ENCODE results near the gene FRMPD1.

The FRMPD1 gene

GRCh38 chr9:37632479-37632878 lies 18.3 kb upstream of the FRMPD1 start:
- Histone ChIP-seq H3K9ac (ENCODE audit: low read length) (no peak overlapping the region), H3K36me3 (ENCODE audit: control insufficient read depth, insufficient read depth, low read length) (no peaks in the 10 kb centered on the region), H3K27ac (ENCODE audit: low read depth, low read length) (no peak overlapping the region), H3K27me3 (ENCODE audit: control insufficient read depth, insufficient read depth, low read length) (no peaks in the 10 kb centered on the region), H3K4me3 (ENCODE audit: low read depth, low read length) (no peak overlapping the region), H3K9me3 (ENCODE audit: control insufficient read depth, insufficient read depth, low read depth, low read length) (no peaks in the 10 kb centered on the region), H3K4me1 (ENCODE audit: control insufficient read depth, insufficient read depth, low read length) (no peaks in the 10 kb centered on the region)

- no peaks in the 10 kb centered on the region for H3K9me3 ChIP-seq (ENCODE audit: control insufficient read depth, insufficient read depth, low read depth, low read length)
- no peaks in the 10 kb centered on the region for H3K4me1 ChIP-seq (ENCODE audit: control insufficient read depth, insufficient read depth, low read length)
- no peaks in the 10 kb centered on the region for H3K27me3 ChIP-seq (ENCODE audit: control insufficient read depth, insufficient read depth, low read length)
- H3K27ac ChIP-seq (ENCODE audit: low read depth, low read length): no peak overlapping the region
- no peak overlapping the region for H3K9ac ChIP-seq (ENCODE audit: low read length)
- no peak overlapping the region for H3K4me3 ChIP-seq (ENCODE audit: low read depth, low read length)
- H3K36me3 ChIP-seq (ENCODE audit: control insufficient read depth, insufficient read depth, low read length): no peaks in the 10 kb centered on the region
Observed at GRCh38 chr9:37635808-37636207, 14.9 kb upstream of the FRMPD1 start.

- H3K27ac ChIP-seq (ENCODE audit: low read depth, low read length): no peak overlapping the region
- no peaks in the 10 kb centered on the region for H3K9me3 ChIP-seq (ENCODE audit: control insufficient read depth, insufficient read depth, low read depth, low read length)
- no peak overlapping the region for H3K4me3 ChIP-seq (ENCODE audit: low read depth, low read length)
- H3K36me3 ChIP-seq (ENCODE audit: control insufficient read depth, insufficient read depth, low read length): no peaks in the 10 kb centered on the region
- no peak overlapping the region for H3K9ac ChIP-seq (ENCODE audit: low read length)
- H3K4me1 ChIP-seq (ENCODE audit: control insufficient read depth, insufficient read depth, low read length): no peaks in the 10 kb centered on the region
- peaks cover 3% of the 10 kb centered on the region; the same call in 1 of the 2 replicates for H3K27me3 ChIP-seq (ENCODE audit: control insufficient read depth, insufficient read depth, low read length)
Observed at GRCh38 chr9:37636511-37637448, 14.0 kb upstream of the FRMPD1 start.

GRCh38 chr9:37639109-37639762 lies 11.5 kb upstream of the FRMPD1 start:
- Histone ChIP-seq H3K27me3 (ENCODE audit: control insufficient read depth, insufficient read depth, low read length) (peaks cover 11% of the 10 kb centered on the region), H3K4me3 (ENCODE audit: low read depth, low read length) (no peak overlapping the region), H3K9me3 (ENCODE audit: control insufficient read depth, insufficient read depth, low read depth, low read length) (no peaks in the 10 kb centered on the region), H3K36me3 (ENCODE audit: control insufficient read depth, insufficient read depth, low read length) (no peaks in the 10 kb centered on the region), H3K27ac (ENCODE audit: low read depth, low read length) (no peak overlapping the region), H3K4me1 (ENCODE audit: control insufficient read depth, insufficient read depth, low read length) (no peaks in the 10 kb centered on the region), H3K9ac (ENCODE audit: low read length) (no peak overlapping the region)

- peaks cover 17% of the 10 kb centered on the region for H3K27me3 ChIP-seq (ENCODE audit: control insufficient read depth, insufficient read depth, low read length)
- H3K9ac ChIP-seq (ENCODE audit: low read length): no peak overlapping the region
- no peaks in the 10 kb centered on the region for H3K36me3 ChIP-seq (ENCODE audit: control insufficient read depth, insufficient read depth, low read length)
- H3K4me3 ChIP-seq (ENCODE audit: low read depth, low read length): no peak overlapping the region
- no peak overlapping the region for H3K27ac ChIP-seq (ENCODE audit: low read depth, low read length)
- no peaks in the 10 kb centered on the region for H3K9me3 ChIP-seq (ENCODE audit: control insufficient read depth, insufficient read depth, low read depth, low read length)
- H3K4me1 ChIP-seq (ENCODE audit: control insufficient read depth, insufficient read depth, low read length): no peaks in the 10 kb centered on the region
Observed at GRCh38 chr9:37639841-37640240, 10.9 kb upstream of the FRMPD1 start.

GRCh38 chr9:37640246-37640645 lies 10.5 kb upstream of the FRMPD1 start:
- peaks cover 19% of the 10 kb centered on the region for H3K27me3 ChIP-seq (ENCODE audit: control insufficient read depth, insufficient read depth, low read length)
- no peak overlapping the region for H3K9ac ChIP-seq (ENCODE audit: low read length)
- H3K4me1 ChIP-seq (ENCODE audit: control insufficient read depth, insufficient read depth, low read length): no peaks in the 10 kb centered on the region
- H3K27ac ChIP-seq (ENCODE audit: low read depth, low read length): no peak overlapping the region
- no peaks in the 10 kb centered on the region for H3K36me3 ChIP-seq (ENCODE audit: control insufficient read depth, insufficient read depth, low read length)
- H3K4me3 ChIP-seq (ENCODE audit: low read depth, low read length): no peak overlapping the region
- no peaks in the 10 kb centered on the region for H3K9me3 ChIP-seq (ENCODE audit: control insufficient read depth, insufficient read depth, low read depth, low read length)

GRCh38 chr9:37641331-37641730 lies 9.4 kb upstream of the FRMPD1 start:
- H3K36me3 ChIP-seq (ENCODE audit: control insufficient read depth, insufficient read depth, low read length): no peaks in the 10 kb centered on the region
- no peak overlapping the region for H3K27ac ChIP-seq (ENCODE audit: low read depth, low read length)
- H3K4me1 ChIP-seq (ENCODE audit: control insufficient read depth, insufficient read depth, low read length): no peaks in the 10 kb centered on the region
- no peaks in the 10 kb centered on the region for H3K9me3 ChIP-seq (ENCODE audit: control insufficient read depth, insufficient read depth, low read depth, low read length)
- no peak overlapping the region for H3K9ac ChIP-seq (ENCODE audit: low read length)
- H3K4me3 ChIP-seq (ENCODE audit: low read depth, low read length): no peak overlapping the region
- peaks cover 30% of the 10 kb centered on the region for H3K27me3 ChIP-seq (ENCODE audit: control insufficient read depth, insufficient read depth, low read length)

GRCh38 chr9:37643214-37643613 lies 7.5 kb upstream of the FRMPD1 start:
- H3K36me3 ChIP-seq (ENCODE audit: control insufficient read depth, insufficient read depth, low read length): no peaks in the 10 kb centered on the region
- no peaks in the 10 kb centered on the region for H3K4me1 ChIP-seq (ENCODE audit: control insufficient read depth, insufficient read depth, low read length)
- no peak overlapping the region for H3K4me3 ChIP-seq (ENCODE audit: low read depth, low read length)
- H3K9me3 ChIP-seq (ENCODE audit: control insufficient read depth, insufficient read depth, low read depth, low read length): no peaks in the 10 kb centered on the region
- no peak overlapping the region for H3K27ac ChIP-seq (ENCODE audit: low read depth, low read length)
- peaks cover 46% of the 10 kb centered on the region for H3K27me3 ChIP-seq (ENCODE audit: control insufficient read depth, insufficient read depth, low read length)
- H3K9ac ChIP-seq (ENCODE audit: low read length): no peak overlapping the region

GRCh38 chr9:37645903-37646506 lies 4.7 kb upstream of the FRMPD1 start:
- Histone ChIP-seq H3K36me3 (ENCODE audit: control insufficient read depth, insufficient read depth, low read length) (no peaks in the 10 kb centered on the region), H3K9ac (ENCODE audit: low read length) (no peak overlapping the region), H3K4me3 (ENCODE audit: low read depth, low read length) (no peak overlapping the region), H3K27me3 (ENCODE audit: control insufficient read depth, insufficient read depth, low read length) (peaks cover 73% of the 10 kb centered on the region), H3K4me1 (ENCODE audit: control insufficient read depth, insufficient read depth, low read length) (no peaks in the 10 kb centered on the region), H3K9me3 (ENCODE audit: control insufficient read depth, insufficient read depth, low read depth, low read length) (no peaks in the 10 kb centered on the region), H3K27ac (ENCODE audit: low read depth, low read length) (no peak overlapping the region)

- peak overlapping the region; percentile 77 for H3K4me3 ChIP-seq (ENCODE audit: low read depth, low read length)
- H3K9ac ChIP-seq (ENCODE audit: low read length): no peak overlapping the region
- peaks cover 95% of the 10 kb centered on the region for H3K27me3 ChIP-seq (ENCODE audit: control insufficient read depth, insufficient read depth, low read length)
- no peaks in the 10 kb centered on the region for H3K4me1 ChIP-seq (ENCODE audit: control insufficient read depth, insufficient read depth, low read length)
- no peaks in the 10 kb centered on the region for H3K36me3 ChIP-seq (ENCODE audit: control insufficient read depth, insufficient read depth, low read length)
- no peaks in the 10 kb centered on the region for H3K9me3 ChIP-seq (ENCODE audit: control insufficient read depth, insufficient read depth, low read depth, low read length)
- H3K27ac ChIP-seq (ENCODE audit: low read depth, low read length): no peak overlapping the region
Observed at GRCh38 chr9:37650299-37650872, 368 bp upstream of the FRMPD1 start.

GRCh38 chr9:37652261-37652660 lies 1.5 kb downstream of the FRMPD1 start:
- Histone ChIP-seq H3K4me1 (ENCODE audit: control insufficient read depth, insufficient read depth, low read length) (no peaks in the 10 kb centered on the region), H3K27me3 (ENCODE audit: control insufficient read depth, insufficient read depth, low read length) (peaks cover 88% of the 10 kb centered on the region)

More at GRCh38 chr9:37652261-37652660, 1.5 kb downstream of the FRMPD1 start:
- no peak overlapping the region for H3K4me3 ChIP-seq (ENCODE audit: low read depth, low read length)
- no peak overlapping the region for H3K27ac ChIP-seq (ENCODE audit: low read depth, low read length)
- no peaks in the 10 kb centered on the region for H3K36me3 ChIP-seq (ENCODE audit: control insufficient read depth, insufficient read depth, low read length)
- no peak overlapping the region for H3K9ac ChIP-seq (ENCODE audit: low read length)
- H3K9me3 ChIP-seq (ENCODE audit: control insufficient read depth, insufficient read depth, low read depth, low read length): no peaks in the 10 kb centered on the region
